IMR-90 (cell line): Measurements from ENCODE around the gene CASP6. TPM values are rescaled to one million over a fixed set of nuclear protein-coding genes. Genes with fewer than 3 reads are reported as not detected.

Experiments used
- ATAC-seq: fragments of 200-7000 bp; cut with Tn5 transposase; 2 replicates; pipeline ENCODE4 v1.9.1; 2020; ENCODE audit warnings: low read depth, mild to moderate bottlenecking, moderate library complexity
- BruUV-seq: library from RNA; stranded (reverse); fragments of 400-500 nt; replicated peaks from 2 replicates; lab custom pipeline; 2021; lab: Mats Ljungman, UMichigan
- CTCF ChIA-PET: fragments of 300-600 bp; formaldehyde crosslinking; extraction: SDS; loops from one replicate; lab custom pipeline; 2021; ENCODE audit warnings: antibody characterized with exemption; lab: Yijun Ruan, JAX
- POLR2A ChIA-PET: fragments of 300-600 bp; sonication (Branson Sonifier 250); formaldehyde crosslinking; loops from one replicate; lab custom pipeline; 2022; ENCODE audit warnings: antibody characterized with exemption; ENCODE audit not compliant: unreplicated experiment; lab: Charles Lee
- DNase-seq: peaks from one replicate; pipeline ENCODE4 v3.0.0; 2013
- H2AFZ ChIP-seq: replicated peaks from 2 replicates; pipeline ENCODE3; 2013; ENCODE audit warnings: low read length, mild to moderate bottlenecking; ENCODE audit not compliant: poor library complexity
- H2AK5ac ChIP-seq: 2 replicates; pipeline ENCODE4 v1.6.1; 2013; ENCODE audit warnings: low read depth, low read length, inconsistent platforms
- H2AK9ac ChIP-seq: replicated peaks from 2 replicates; pipeline ENCODE3; 2013; ENCODE audit warnings: mild to moderate bottlenecking, low read depth, low read length, moderate library complexity; ENCODE audit not compliant: poor library complexity
- H2BK120ac ChIP-seq: 2 replicates; pipeline ENCODE4 v1.6.1; 2013; ENCODE audit warnings: low read depth, low read length, inconsistent platforms
- H2BK15ac ChIP-seq: 3 replicates; pipeline ENCODE4 v1.6.1; 2013; ENCODE audit warnings: low read depth, low read length, inconsistent platforms
- H2BK20ac ChIP-seq: 2 replicates; pipeline ENCODE4 v1.6.1; 2013; ENCODE audit warnings: low read depth, mild to moderate bottlenecking, inconsistent platforms, low read length, moderate library complexity
- H2BK5ac ChIP-seq: 2 replicates; pipeline ENCODE4 v1.6.1; 2013; ENCODE audit warnings: mild to moderate bottlenecking, low read depth, low read length, inconsistent platforms; ENCODE audit not compliant: poor library complexity, severe bottlenecking
- H3K14ac ChIP-seq: replicated peaks from 2 replicates; pipeline ENCODE4 v1.6.1; 2013; ENCODE audit warnings: low read depth, low read length, inconsistent platforms
- H3K18ac ChIP-seq: 2 replicates; pipeline ENCODE4 v1.6.1; 2013; ENCODE audit warnings: low read depth, low read length, control low read depth
- H3K23ac ChIP-seq: 2 replicates; pipeline ENCODE4 v1.6.1; 2013; ENCODE audit warnings: low read depth, low read length, inconsistent platforms
- H3K27ac ChIP-seq: 2 replicates; pipeline ENCODE4 v1.5.1; 2013; ENCODE audit warnings: mild to moderate bottlenecking, control low read depth, low read length; ENCODE audit not compliant: insufficient read depth
- H3K27me3 ChIP-seq: 2 replicates; pipeline ENCODE4 v1.6.1; 2013; ENCODE audit warnings: low read length; ENCODE audit not compliant: control insufficient read depth, insufficient read depth
- H3K36me3 ChIP-seq: 2 replicates; pipeline ENCODE4 v1.6.1; 2013; ENCODE audit warnings: low read length, mixed read lengths; ENCODE audit not compliant: control insufficient read depth, insufficient read depth
- H3K4ac ChIP-seq: 2 replicates; pipeline ENCODE4 v1.6.1; 2013; ENCODE audit warnings: low read depth, low read length, inconsistent platforms
- H3K4me1 ChIP-seq: 2 replicates; pipeline ENCODE4 v1.6.1; 2013; ENCODE audit warnings: low read length, mixed read lengths; ENCODE audit not compliant: control insufficient read depth, insufficient read depth
- H3K4me2 ChIP-seq: 2 replicates; pipeline ENCODE4 v1.6.1; 2013; ENCODE audit warnings: low read depth, mild to moderate bottlenecking, control low read depth, low read length, moderate library complexity
- H3K4me3 ChIP-seq: 2 replicates; pipeline ENCODE4 v1.5.1; 2013; ENCODE audit warnings: low read depth, mild to moderate bottlenecking, control low read depth, low read length, moderate library complexity; ENCODE audit not compliant: insufficient read depth
- H3K56ac ChIP-seq: 2 replicates; pipeline ENCODE4 v1.6.1; 2013; ENCODE audit warnings: low read length, inconsistent platforms; ENCODE audit not compliant: insufficient read depth; ENCODE audit errors: extremely low read depth
- H3K79me1 ChIP-seq, 2 experiments: 2 replicates each; pipeline ENCODE4 v1.6.1; 2013; ENCODE audit warnings: low read length in 2 of 2, inconsistent platforms in 1 of 2, low read depth in 1 of 2
- H3K9ac ChIP-seq: 2 replicates; pipeline ENCODE4 v1.6.1; 2013; ENCODE audit warnings: low read depth, low read length, control low read depth
- H3K9me1 ChIP-seq: 2 replicates; pipeline ENCODE4 v1.6.1; 2013; ENCODE audit warnings: low read length, inconsistent platforms; ENCODE audit not compliant: insufficient read depth
- H3K9me3 ChIP-seq: 2 replicates; pipeline ENCODE4 v1.6.1; 2013; ENCODE audit warnings: low read length; ENCODE audit not compliant: control insufficient read depth, insufficient read depth
- H4K20me1 ChIP-seq: 2 replicates; pipeline ENCODE4 v1.6.1; 2013; ENCODE audit warnings: low read length, inconsistent platforms; ENCODE audit not compliant: insufficient read depth
- H4K5ac ChIP-seq: 2 replicates; pipeline ENCODE4 v1.6.1; 2013; ENCODE audit warnings: mild to moderate bottlenecking, low read depth, low read length, control low read depth
- H4K8ac ChIP-seq, 2 experiments: 2 replicates each; pipeline ENCODE4 v1.6.1; 2013; ENCODE audit warnings: low read depth in 2 of 2, low read length in 2 of 2, control low read depth in 1 of 2, inconsistent platforms in 1 of 2
- H4K91ac ChIP-seq: 2 replicates; pipeline ENCODE4 v1.6.1; 2013; ENCODE audit warnings: low read depth, low read length, inconsistent platforms; ENCODE audit not compliant: insufficient read depth
- BHLHE40 ChIP-seq: fragments of 150-350 bp; IDR thresholded peaks from 2 replicates; pipeline ENCODE4 v1.6.1; 2016; ENCODE audit warnings: mild to moderate bottlenecking, low read depth, low read length
- CEBPB ChIP-seq: IDR thresholded peaks from 2 replicates; pipeline ENCODE4 v1.6.1; 2012; ENCODE audit warnings: low read depth, low read length, improper control_type of control experiment
- CHD1 ChIP-seq: IDR thresholded peaks from 2 replicates; pipeline ENCODE4 v1.6.1; 2012; ENCODE audit warnings: low read depth, low read length, improper control_type of control experiment
- FOS ChIP-seq: fragments of 150-350 bp; IDR thresholded peaks from 2 replicates; pipeline ENCODE4 v1.6.1; 2016; ENCODE audit warnings: low read depth, low read length
- MAFK ChIP-seq: IDR thresholded peaks from 2 replicates; pipeline ENCODE4 v1.6.1; 2012; ENCODE audit warnings: low read depth, low read length, improper control_type of control experiment
- MAZ ChIP-seq: IDR thresholded peaks from 2 replicates; pipeline ENCODE4 v1.6.1; 2012; ENCODE audit warnings: low read depth, mild to moderate bottlenecking, low read length, improper control_type of control experiment, moderate library complexity, borderline replicate concordance
- MXI1 ChIP-seq: IDR thresholded peaks from 2 replicates; pipeline ENCODE4 v1.6.1; 2012; ENCODE audit warnings: low read depth, mild to moderate bottlenecking, low read length, moderate library complexity, borderline replicate concordance
- NFE2L2 ChIP-seq: fragments of 150-350 bp; IDR thresholded peaks from 2 replicates; pipeline ENCODE4 v1.6.1; 2016; ENCODE audit warnings: low read depth, mild to moderate bottlenecking, low read length
- POLR2A ChIP-seq: IDR thresholded peaks from 2 replicates; pipeline ENCODE4 v1.6.1; 2012; ENCODE audit warnings: mild to moderate bottlenecking, low read depth, low read length
- RAD21 ChIP-seq: IDR thresholded peaks from 2 replicates; pipeline ENCODE4 v1.6.1; 2012; ENCODE audit warnings: low read length, improper control_type of control experiment
- RCOR1 ChIP-seq: IDR thresholded peaks from 2 replicates; pipeline ENCODE4 v1.6.1; 2012; ENCODE audit warnings: mild to moderate bottlenecking, low read length, improper control_type of control experiment; ENCODE audit not compliant: insufficient replicate concordance
- RFX5 ChIP-seq: IDR thresholded peaks from 2 replicates; pipeline ENCODE4 v1.8.0; 2012; ENCODE audit warnings: low read depth, mild to moderate bottlenecking, low read length, moderate library complexity
- SMC3 ChIP-seq: fragments of 150-350 bp; IDR thresholded peaks from 2 replicates; pipeline ENCODE4 v1.6.1; 2016; ENCODE audit warnings: low read depth, mild to moderate bottlenecking, antibody characterized with exemption, low read length, moderate library complexity
- WGBS, 2 experiments: methylation state at CpG; one replicate each; pipeline versions ENCODE4 v1.1.5 to v1.1.7; 2013; ENCODE audit warnings: missing lambda C conversion rate in 2 of 2; ENCODE audit not compliant: insufficient read length in 1 of 2; ENCODE audit errors: extremely low coverage in 2 of 2; 5-methylcytosine and 5-hydroxymethylcytosine counted together
- dilution Hi-C: fragments of 300-500 bp; cut with HindIII; formaldehyde crosslinking; loops from one replicate; pipeline ENCODE4 v1.14.3; 2018; ENCODE audit warnings: low sequenced_read_pairs; ENCODE audit not compliant: unreplicated experiment
- in situ Hi-C: fragments of 300-500 bp; cut with MboI; formaldehyde crosslinking; loops from 3 replicates; pipeline ENCODE4 v1.14.3; 2019; ENCODE audit warnings: low sequenced_read_pairs, inconsistent platforms, mixed read lengths
- intact Hi-C: fragments of 100-400 bp; cut with micrococcal nuclease; formaldehyde crosslinking; loops from 2 replicates; pipeline ENCODE4 v1.10.0; 2022
- polyA plus RNA-seq, 3 experiments: library from polyadenylated mRNA; depleted of rRNA; stranded (reverse); fragments of >200 nt; gene quantifications; 2 replicates each; pipeline ENCODE4 v1.2.3, GENCODE V29; 2012; ENCODE audit warnings: low replicate concordance in 1 of 3
- total RNA-seq: library from RNA; depleted of rRNA; stranded (reverse); fragments of >200 nt; gene quantifications from 2 replicates; pipeline ENCODE4 v1.2.3, GENCODE V29; 2012
- TF ChIP-seq, protein P1 (sequence below): conservative IDR thresholded peaks from 2 replicates; pipeline ENCODE4 v1.5.1; 2012; ENCODE audit warnings: mild to moderate bottlenecking, low read depth, low read length, improper control_type of control experiment
- TF ChIP-seq, protein P2 (sequence below): fragments of 150-350 bp; IDR thresholded peaks from 2 replicates; pipeline ENCODE4 v1.6.1; 2016; ENCODE audit warnings: low read depth, mild to moderate bottlenecking, low read length, moderate library complexity, borderline replicate concordance
- TF ChIP-seq, protein P3 (sequence below): fragments of 150-350 bp; IDR thresholded peaks from 2 replicates; pipeline ENCODE4 v1.6.1; 2017; ENCODE audit warnings: mild to moderate bottlenecking, antibody characterized with exemption, low read length, low read depth

CASP6 gene
- total and polyA plus RNA-seq, 2 of the 4 experiments (the other 2 are of a cell fraction), result 25.0 to 44.1 TPM

DNA sequence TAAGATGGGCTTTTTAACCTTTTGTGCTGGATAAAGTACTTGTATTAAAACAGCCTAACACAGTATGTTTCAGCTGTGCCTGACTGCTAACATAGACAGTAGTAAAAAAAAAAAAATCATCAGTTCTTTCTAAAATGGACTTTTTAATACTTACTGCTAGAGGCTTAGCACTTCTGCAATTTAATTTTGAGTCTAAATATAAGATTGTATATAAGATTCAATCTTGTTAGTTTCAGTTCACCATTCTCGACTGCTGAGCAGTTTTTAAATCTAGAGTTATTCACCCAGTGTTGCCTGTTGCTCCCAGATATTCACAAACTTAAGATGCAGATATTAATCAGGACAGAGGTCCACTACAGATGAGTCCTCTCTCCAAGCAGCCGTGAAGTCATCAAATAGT, 19.9 kb upstream of the CASP6 start:
- no peak overlapping the region for H3K56ac ChIP-seq
- WGBS, 2 experiments, result no CpG with 5 or more reads among the region's 2 CpGs
- CTCF ChIA-PET, result interaction anchor here (0.6 to 1.2 kb wide), 2 partner anchors 8 to 20 kb away, joined by 3 read pairs; partner anchors contain the start of gene CASP6
- no peak overlapping the region for H2AFZ ChIP-seq
- no peak overlapping the region for H2BK20ac ChIP-seq
- H3K79me1 ChIP-seq, result peaks cover 23 to 25% of the 10 kb centered on the region in 2 experiments
- no peak overlapping the region for H2BK5ac ChIP-seq
- H2BK15ac ChIP-seq, result no peak overlapping the region
- H3K27me3 ChIP-seq, result no peaks in the 10 kb centered on the region
- POLR2A ChIA-PET, result no interaction called here
- no peak overlapping the region for H3K4me2 ChIP-seq
- peaks cover 2% of the 10 kb centered on the region; the same call in 1 of the 2 replicates for H3K9me3 ChIP-seq
- no peak overlapping the region for H4K8ac ChIP-seq
- peaks cover 4% of the 10 kb centered on the region for H3K9me1 ChIP-seq
- no peak for TF ChIP-seq RAD21
- TF ChIP-seq RFX5, result no peak
- TF ChIP-seq MAZ, result no peak
- no peak for TF ChIP-seq CEBPB
- TF ChIP-seq, protein P1, sequence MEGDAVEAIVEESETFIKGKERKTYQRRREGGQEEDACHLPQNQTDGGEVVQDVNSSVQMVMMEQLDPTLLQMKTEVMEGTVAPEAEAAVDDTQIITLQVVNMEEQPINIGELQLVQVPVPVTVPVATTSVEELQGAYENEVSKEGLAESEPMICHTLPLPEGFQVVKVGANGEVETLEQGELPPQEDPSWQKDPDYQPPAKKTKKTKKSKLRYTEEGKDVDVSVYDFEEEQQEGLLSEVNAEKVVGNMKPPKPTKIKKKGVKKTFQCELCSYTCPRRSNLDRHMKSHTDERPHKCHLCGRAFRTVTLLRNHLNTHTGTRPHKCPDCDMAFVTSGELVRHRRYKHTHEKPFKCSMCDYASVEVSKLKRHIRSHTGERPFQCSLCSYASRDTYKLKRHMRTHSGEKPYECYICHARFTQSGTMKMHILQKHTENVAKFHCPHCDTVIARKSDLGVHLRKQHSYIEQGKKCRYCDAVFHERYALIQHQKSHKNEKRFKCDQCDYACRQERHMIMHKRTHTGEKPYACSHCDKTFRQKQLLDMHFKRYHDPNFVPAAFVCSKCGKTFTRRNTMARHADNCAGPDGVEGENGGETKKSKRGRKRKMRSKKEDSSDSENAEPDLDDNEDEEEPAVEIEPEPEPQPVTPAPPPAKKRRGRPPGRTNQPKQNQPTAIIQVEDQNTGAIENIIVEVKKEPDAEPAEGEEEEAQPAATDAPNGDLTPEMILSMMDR, result no peak
- TF ChIP-seq, protein P2, sequence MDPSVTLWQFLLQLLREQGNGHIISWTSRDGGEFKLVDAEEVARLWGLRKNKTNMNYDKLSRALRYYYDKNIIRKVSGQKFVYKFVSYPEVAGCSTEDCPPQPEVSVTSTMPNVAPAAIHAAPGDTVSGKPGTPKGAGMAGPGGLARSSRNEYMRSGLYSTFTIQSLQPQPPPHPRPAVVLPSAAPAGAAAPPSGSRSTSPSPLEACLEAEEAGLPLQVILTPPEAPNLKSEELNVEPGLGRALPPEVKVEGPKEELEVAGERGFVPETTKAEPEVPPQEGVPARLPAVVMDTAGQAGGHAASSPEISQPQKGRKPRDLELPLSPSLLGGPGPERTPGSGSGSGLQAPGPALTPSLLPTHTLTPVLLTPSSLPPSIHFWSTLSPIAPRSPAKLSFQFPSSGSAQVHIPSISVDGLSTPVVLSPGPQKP, result no peak
- TF ChIP-seq MXI1, result no peak
- no peak for TF ChIP-seq MAFK
- TF ChIP-seq RCOR1, result no peak
- no peak for TF ChIP-seq CHD1
- TF ChIP-seq NFE2L2, result no peak
- no peak for TF ChIP-seq FOS
- no peak for TF ChIP-seq POLR2A
- TF ChIP-seq, protein P3, sequence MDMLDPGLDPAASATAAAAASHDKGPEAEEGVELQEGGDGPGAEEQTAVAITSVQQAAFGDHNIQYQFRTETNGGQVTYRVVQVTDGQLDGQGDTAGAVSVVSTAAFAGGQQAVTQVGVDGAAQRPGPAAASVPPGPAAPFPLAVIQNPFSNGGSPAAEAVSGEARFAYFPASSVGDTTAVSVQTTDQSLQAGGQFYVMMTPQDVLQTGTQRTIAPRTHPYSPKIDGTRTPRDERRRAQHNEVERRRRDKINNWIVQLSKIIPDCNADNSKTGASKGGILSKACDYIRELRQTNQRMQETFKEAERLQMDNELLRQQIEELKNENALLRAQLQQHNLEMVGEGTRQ, result no peak
- TF ChIP-seq SMC3, result no peak
- no peak for TF ChIP-seq BHLHE40
- dilution Hi-C loops (no loop called here), intact Hi-C loops (no loop called here), in situ Hi-C loops (loop anchor here (10.0 kb wide), 1 partner anchor 288 kb away; the partner anchor contains the start of gene SEC24B)
- no peak for DNase-seq
- H3K9ac ChIP-seq, result no peak overlapping the region
- no peak overlapping the region for H2AK9ac ChIP-seq
- H4K91ac ChIP-seq, result no peak overlapping the region
- ATAC-seq, result no peak
- H3K18ac ChIP-seq, result no peak overlapping the region
- BruUV-seq, result no TSS peak
- no peak overlapping the region for H3K27ac ChIP-seq
- peaks cover 6% of the 10 kb centered on the region; the same call in 1 of the 2 replicates for H3K4me1 ChIP-seq
- H3K4ac ChIP-seq, result no peak overlapping the region
- no peaks in the 10 kb centered on the region for H3K36me3 ChIP-seq
- no peak overlapping the region for H3K14ac ChIP-seq
- no peak overlapping the region for H3K4me3 ChIP-seq
- H2AK5ac ChIP-seq, result no peak overlapping the region
- H2BK120ac ChIP-seq, result no peak overlapping the region
- no peak overlapping the region for H4K5ac ChIP-seq
- no peak overlapping the region for H3K23ac ChIP-seq
- no peaks in the 10 kb centered on the region for H4K20me1 ChIP-seq
